HG03060 (cell line): Measurements from ENCODE around the gene TPST1.
"Not testable (repeated sequence)": the region's sequence is repeated elsewhere in the genome, so short reads cannot be mapped to it uniquely, and the experiment has no call there.

Source experiments
- ATAC-seq: cut with Tn5 transposase; IDR thresholded peaks from one replicate; pipeline ENCODE4 v1.9.1; 2021; ENCODE audit warnings: low read depth, moderate number of reproducible peaks; ENCODE audit not compliant: unreplicated experiment

Gene TPST1

DNA sequence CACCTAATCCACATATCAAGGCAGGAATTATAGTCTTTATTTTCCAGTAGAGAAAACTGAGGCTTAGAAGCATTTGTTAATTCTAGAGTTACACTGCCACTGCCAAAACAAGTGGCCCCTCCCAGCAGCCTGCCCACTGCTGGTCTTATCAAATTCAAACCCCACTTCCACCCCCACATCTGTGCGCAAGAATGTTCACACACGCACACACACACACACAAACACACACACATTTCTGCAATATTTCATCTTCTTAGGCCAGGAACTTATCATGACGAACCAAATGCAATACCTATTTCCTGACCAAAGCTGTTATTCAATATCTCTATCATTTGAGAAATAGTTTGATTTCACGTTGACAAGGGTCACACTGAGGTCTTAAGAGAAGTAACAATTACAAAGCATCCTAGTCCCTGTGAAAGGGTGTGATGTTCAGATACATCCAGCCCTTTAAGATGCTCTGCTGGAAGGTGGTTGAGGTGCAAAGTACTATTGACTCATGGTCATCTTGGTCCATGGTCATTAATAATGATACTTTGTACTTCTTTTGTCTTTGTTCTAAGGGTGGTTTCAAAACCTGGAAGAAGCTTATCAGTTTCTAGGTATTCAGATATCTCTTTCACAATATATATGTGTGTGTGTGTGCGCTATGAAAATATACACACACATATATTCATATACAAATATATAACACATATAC lies 169.2 kb downstream of the TPST1 start:
- ATAC-seq: not testable (repeated sequence)

DNA sequence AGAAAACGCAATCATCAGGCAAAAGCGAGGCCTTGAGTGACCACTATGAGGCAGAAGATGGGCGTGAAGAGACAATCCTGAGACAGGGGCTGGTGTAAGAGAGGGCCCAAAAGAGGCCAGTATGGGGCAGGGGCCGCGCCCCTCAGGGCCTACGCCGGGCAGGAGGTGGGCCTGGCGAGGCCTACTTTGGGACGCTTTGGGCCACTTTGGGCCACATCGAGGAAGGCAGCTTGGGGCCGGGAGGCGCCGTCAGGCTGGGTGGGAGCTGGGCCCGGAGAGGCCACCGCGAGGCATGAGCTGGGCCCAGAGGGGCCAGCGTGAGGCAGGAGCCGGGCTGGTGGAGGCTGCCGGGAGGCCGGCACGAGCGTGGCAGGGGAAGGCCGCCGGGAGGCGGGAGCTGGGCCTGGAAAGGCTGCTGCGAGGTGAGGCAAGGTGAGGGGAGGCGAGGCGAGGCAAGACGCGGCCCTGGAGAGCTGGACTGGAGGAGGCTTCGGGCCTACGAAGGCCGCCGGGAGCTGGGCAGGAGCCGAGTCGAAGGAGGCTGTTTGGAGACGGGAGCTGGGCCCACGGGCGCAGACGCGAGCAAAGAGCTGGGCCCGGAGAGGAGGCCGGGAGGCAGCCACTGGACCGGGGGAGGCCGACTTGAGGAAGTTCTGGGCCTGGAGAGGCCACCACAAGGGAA lies 171.3 kb downstream of the TPST1 start:
- ATAC-seq: no peak

DNA sequence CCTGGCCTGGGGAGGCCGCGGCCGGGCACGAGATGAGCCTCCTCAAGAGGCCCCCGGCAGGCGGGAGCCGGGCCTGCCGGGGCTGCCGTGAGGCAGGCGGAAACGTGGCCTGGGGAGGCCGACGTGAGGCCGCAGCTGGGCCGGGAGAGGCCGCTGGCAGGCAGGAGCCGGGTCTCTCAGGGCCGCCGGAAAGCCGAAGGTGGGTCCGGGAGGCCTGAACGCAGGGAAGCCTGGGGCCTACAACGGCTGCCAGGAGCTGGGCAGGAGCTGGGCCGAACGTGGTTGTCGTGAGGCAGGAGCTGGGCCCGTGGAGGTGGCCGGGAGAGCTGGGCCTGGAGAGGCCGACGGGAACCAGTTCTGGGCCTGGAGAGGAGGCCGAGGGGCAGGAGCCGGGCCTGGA lies 171.9 kb downstream of the TPST1 start:
- ATAC-seq: no peak

DNA sequence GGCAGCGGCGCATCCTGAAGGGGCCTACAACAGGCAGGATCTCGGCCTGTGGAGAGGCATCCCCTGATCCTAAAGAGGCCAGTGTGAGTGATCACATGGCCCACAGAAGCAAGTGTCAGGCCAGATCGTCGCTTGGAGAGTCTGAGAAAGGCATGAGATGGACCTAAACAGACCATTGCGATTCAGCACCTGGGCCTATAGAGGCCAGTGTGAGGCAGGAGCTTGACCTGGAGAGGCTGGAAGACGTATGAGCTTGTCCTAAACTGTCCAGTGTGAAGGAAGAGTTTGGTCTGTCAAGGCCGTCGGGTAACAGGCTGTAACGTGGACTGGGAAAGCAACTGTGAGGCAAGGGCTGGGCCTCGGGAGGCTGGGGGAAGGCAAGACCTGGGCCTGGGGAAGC lies 172.6 kb downstream of the TPST1 start:
- no peak for ATAC-seq

DNA sequence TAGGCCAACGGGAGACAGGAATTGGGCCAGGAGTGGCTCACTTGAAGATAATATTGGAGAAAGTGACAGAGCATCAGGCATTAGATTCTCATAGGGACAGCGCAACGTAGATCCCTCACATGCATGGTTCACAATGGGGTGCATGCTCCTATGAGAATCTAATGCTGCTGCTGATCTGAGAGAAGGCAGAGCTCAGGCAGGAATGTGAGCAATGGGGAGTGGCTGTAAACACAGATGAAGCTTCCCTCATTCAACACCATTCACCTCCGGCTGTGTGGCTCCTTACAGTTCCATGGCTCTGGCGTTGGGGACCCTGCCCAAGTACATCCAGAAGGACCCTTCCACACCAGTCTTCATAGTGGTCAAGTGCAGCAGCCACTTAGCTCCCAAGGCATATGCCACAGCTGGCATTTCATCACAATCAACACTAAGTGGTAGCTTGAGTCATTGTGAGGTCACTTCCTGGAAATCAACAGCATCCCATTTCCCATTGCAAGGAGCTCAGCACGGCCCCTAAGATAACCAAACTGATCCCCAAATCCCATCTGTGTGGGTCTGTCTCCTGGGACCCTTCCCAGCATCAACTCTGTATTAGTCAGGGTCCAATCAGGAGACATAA lies 174.5 kb downstream of the TPST1 start:
- ATAC-seq: no peak

DNA sequence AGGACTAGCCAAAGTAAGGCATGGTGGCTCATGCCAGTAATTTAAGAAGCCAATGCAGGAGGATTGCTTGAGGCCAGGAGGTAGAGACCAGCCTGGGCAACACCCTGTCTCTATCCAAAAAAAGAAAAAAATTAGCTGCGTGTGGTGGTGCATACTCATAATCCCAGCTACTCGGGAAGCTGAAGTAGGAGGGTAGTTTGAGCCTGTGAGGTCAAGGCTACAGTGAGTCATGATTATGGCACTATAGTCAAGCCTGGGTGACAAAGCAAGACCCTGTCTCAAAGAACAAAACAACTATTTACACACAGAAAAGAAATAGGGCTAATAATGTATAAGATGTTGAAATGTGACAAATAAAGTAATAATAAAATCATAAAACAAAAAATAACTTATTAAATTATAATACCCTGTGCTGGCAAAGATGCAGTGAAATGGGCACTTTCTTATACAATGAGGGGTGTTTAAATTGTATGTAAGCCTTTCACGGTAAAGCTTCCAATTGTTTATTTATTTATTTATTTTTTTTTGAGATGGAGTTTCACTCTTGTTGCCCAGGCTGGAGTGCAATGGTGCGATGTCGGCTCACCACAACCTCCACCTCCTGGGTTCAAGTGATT lies 175.2 kb downstream of the TPST1 start:
- no peak for ATAC-seq

DNA sequence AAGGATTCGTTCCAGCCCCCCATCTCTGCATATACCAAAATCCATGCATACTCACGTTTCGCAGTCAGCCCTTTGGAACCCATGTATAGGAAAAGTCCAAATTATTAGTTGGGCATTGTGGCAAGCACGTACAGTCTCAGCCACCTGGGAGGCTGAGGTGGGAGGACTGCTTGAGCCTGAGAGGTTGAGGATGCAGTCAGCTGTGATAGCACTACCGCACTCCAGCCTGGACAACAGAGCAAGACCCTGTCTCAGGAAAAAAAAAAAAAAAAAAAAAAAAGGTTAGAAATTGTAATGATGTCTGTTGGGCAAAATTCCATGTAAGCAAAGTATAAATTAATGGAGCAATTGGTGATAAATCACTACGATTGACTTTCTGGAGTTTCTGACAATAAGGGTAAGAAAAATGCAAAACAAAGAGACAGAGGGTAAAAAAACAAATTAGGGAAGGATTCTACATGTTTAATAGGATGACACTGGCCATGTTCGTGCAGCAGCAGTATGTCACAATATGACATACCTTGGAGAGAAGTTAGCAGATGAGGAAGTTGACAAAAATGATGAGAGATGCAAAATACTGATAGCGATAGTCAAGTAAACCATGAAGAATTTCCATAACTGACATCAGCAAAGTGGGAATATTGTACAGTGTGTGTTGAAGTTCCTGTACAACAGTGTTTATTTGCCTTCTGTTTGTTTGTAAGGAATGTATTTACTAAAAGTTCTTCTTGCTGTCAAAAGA lies 177.2 kb downstream of the TPST1 start:
- ATAC-seq: not testable (repeated sequence)

DNA sequence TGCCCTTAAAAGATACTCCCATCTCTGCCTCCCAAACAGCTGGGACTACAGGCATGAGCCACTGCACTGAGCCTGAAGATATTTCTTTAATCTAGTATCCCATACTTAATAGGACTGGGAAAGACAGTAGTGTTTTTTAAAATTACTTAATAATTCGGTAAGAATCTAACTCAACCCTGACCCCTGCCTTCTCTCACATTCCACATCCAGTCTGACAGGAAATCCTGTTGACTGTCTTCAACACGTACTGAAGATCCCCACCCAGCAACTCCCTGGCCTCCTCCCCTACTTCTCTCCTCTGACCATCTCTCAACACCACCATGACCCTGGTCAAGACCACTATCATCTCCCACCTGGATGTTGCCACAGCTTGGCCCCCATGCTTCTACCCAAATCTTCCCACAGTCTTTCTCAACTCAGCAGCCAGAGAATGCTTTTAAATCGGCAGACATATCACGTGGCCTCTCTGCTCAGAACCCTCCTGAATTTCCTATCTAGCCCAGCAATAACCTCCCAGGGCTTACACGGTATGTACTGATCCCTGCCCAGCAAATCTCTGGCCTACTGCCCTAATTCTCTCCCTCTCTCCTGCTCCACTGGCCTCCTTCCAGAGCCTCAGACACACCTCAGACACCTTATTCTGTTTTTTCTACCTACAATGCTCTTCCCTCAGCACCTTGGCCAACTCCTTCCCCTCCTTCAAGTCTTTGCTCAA lies 180.2 kb downstream of the TPST1 start:
- not testable (repeated sequence) for ATAC-seq

DNA sequence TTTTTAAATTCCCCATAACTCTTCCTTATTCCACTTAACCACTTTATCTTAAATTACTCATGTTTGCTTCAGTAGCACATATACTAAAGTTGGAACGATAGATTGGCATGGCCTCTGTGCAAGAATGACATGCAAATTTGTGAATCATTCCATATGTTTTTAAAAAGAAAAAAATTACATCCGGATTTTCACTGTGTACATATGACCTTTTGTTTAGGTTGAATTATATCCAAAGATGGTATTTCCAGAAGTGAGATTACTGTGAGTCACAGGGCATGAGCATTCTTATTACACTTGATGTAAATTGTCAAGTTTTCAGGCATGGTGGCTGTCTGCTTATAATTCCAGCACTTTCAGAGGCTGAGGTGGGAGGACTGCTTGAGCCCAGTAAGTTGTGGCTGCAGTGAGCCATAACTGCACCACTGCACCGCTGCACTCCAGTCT lies 190.0 kb downstream of the TPST1 start:
- ATAC-seq: not testable (repeated sequence)

DNA sequence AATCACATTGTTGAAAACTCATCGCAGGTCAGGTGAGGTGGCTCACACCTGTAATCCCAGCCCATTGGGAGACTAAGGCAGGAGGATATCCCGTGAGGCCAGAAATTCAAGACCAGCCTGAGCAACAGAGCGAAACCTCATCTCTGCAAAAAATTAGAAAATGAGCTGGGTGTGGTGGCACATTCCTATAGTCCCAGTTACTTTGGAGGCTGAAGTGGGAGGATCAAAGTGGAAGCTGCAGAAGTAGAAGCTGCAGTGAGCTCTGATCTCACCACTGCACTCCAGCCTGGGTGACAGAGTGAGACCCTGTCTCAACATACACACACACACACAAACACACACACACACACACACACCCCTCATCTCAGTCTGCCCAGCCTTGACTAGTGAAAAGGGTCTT lies 190.9 kb downstream of the TPST1 start:
- ATAC-seq: not testable (repeated sequence)

DNA sequence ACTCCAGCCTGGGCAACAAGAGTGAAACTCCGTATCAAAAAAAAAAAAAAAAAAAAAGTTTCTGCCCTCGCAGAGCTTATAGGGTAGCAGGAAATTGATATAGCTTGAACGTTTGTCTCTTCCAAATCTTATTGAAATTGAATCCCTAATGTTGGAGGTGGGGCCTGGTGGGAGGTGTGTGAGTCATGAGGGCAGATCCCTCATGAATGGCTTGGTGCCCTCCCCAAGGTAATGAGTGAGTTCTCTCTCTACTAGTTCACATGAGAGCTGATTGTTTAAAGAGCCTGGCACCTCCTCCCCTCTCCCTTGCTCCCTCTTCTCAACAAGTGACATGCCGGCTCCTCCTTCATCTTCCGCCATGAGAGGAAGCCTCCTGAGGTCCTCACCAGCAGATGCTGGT lies 193.7 kb downstream of the TPST1 start:
- ATAC-seq: not testable (repeated sequence)

DNA sequence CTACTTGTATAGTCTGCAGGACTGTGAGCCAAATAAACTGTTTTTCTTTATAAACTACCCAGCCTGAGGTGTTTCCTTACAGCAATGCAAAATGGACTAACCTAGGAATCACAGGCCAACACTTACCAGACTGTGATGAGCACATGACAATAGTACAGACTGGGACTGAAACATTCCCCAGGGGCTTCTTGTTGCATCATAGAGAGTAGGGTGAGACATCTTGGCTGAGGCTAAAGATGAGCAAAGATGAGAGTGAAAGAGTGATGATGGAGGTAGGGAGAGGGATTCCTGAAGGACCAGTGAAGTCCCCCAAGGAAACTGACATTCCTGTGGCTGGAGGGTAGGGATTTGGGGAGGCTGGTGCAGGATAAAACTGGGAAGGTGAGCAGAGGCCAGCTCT lies 194.4 kb downstream of the TPST1 start:
- no peak for ATAC-seq

DNA sequence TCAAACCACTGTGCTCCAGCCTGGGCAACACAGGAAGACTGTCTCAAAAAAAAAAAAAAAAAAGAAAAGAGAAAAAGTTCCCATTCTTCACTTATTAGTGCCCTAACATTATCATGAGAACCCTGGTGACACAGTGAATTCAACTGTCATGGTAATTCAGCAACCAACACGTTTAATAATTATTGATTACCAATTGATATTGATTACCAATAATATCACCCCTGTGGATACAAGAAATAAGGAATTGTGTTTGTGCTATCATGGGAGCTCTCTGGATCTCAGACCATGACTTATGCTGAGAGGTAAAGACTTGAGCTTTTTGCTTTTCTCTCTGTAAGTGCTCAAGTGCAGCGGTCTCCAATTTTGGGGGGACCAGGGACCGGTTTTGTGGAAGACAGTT lies 195.3 kb downstream of the TPST1 start:
- ATAC-seq: no peak

DNA sequence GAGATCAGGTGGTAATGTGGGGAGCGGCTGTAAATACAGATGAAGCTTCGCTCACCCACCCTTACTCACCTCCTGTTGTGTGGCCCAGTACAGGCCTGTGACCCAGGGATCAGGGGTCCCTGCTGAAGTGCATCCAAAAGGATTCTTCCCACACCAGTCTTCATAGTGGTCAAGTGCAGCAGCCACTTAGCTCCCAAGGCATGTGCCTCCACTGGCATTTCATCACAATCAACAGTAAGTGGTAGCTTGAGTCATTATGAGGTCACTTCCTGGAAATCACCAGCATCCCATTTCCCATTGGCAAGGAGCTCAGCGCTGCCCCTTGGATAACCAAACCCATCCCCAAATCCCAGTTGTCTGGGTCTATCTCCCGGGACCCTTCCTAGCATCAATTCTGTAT lies 196.0 kb downstream of the TPST1 start:
- ATAC-seq: not testable (repeated sequence)

DNA sequence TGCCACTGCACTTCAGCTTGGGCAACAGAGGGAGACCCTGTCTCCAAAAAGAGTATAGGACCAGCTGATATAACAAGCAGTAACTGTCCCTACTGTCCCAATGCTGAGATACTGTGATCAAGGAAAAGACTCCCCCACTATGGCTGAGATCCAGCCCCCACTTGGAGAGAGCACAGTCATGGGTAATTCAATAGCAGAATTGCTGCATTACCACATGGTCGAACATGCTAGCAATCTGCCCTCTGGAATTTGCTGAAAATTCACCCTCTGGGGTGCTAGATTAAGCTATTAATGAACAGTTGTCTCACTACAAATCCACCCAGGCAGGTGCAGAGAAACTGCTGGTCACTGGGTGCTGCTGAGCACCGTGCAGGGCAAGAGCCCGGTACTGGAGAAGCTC lies 196.8 kb downstream of the TPST1 start:
- ATAC-seq: not testable (repeated sequence)

DNA sequence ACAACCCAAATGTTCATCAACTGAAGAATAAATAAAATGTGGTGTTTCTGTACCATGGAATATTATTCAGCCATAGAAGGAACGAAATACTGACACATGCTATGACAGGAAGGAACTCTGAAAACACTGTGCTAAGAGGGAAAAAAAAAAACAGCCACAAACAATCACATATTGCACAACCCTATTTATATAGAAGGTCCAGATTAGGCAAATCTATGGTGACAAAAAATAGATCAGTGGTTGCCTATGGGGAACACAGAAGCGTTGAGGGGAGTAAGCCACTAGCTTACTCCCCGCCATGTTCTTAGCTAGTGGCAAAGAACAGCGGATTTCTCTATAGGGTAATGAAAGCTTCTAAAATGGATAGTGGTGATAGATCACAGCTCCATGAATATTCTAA lies 198.4 kb downstream of the TPST1 start:
- ATAC-seq: no peak

DNA sequence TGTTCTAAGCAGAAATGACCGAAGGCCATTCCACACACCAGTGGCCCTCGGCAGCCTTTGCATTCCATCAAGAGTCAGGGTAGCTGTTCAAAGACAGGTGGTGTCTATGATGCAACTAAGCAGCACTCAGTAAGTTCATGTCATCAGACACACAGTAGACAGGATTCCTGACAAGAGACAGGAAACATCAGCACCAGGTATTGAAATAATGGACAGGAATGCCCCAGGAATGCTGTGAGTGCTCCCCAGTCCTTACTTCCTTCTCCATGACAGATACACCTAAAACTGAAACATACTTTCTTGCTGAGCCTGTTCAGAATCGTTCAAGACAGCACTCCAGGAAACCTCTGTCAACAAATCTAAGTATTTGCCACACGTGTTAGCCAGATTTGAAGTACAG lies 204.4 kb downstream of the TPST1 start:
- no peak for ATAC-seq
